SH-SY5Y (cell line): ENCODE results near the gene DHX15.

Experiments used
- GATA2 ChIP-seq: IDR thresholded peaks from 2 replicates; pipeline ENCODE4 v1.6.1; 2011; ENCODE audit warnings: mild to moderate bottlenecking, low read depth, low read length
- GATA3 ChIP-seq: IDR thresholded peaks from 2 replicates; pipeline ENCODE4 v1.6.1; 2011; ENCODE audit warnings: low read depth, mild to moderate bottlenecking, low read length, moderate library complexity

DNA sequence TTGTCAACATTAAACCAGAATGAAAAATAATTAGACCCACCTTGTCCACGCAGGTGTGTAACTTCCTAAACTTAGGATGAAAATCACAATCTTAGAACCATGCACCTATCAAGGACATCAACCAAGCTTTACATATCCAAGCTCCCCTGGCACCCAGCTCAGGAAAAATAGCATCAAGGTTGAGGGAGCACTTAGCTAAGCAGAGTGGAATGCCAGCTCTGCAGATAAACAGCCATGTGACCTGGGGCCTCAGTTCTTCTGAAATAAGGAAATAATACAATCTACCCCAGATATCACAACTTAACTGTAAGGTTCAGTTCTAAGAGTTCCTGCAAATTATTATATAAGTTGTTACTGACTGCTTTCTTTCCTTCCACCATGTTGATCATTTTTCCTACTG is 64.7 kb downstream of the DHX15 start:
- TF ChIP-seq GATA2 (no peak), GATA3 (no peak)
